Trophoblast cell (in vitro differentiated cells and primary cell): ENCODE measurements around the gene CDCA3.
"Not testable (repeated sequence)": the region's sequence is repeated elsewhere in the genome, so short reads cannot be mapped to it uniquely, and the experiment has no call there.

ENCODE experiments used
- DNase-seq, 2 donors: peaks; one replicate each; pipeline ENCODE4 v3.0.0-alpha.2; 2016
- H2AFZ ChIP-seq: 2 replicates; pipeline ENCODE4 v1.6.1; 2013; ENCODE audit warnings: low read length, moderate library complexity, mild to moderate bottlenecking; ENCODE audit not compliant: insufficient read depth, poor library complexity
- H2AK5ac ChIP-seq: 2 replicates; pipeline ENCODE4 v1.6.1; 2013; ENCODE audit warnings: mild to moderate bottlenecking, low read length
- H2BK120ac ChIP-seq: 2 replicates; pipeline ENCODE4 v1.6.1; 2013; ENCODE audit warnings: low read length, mild to moderate bottlenecking, moderate library complexity; ENCODE audit not compliant: insufficient read depth, poor library complexity
- H2BK12ac ChIP-seq: 2 replicates; pipeline ENCODE4 v1.6.1; 2013; ENCODE audit warnings: mild to moderate bottlenecking, low read length, moderate library complexity
- H2BK5ac ChIP-seq: 2 replicates; pipeline ENCODE4 v1.6.1; 2013; ENCODE audit warnings: low read length, low read depth, moderate library complexity, mild to moderate bottlenecking; ENCODE audit not compliant: poor library complexity
- H3K14ac ChIP-seq: 2 replicates; pipeline ENCODE4 v1.6.1; 2013; ENCODE audit warnings: mild to moderate bottlenecking, low read length
- H3K18ac ChIP-seq: 2 replicates; pipeline ENCODE4 v1.6.1; 2013; ENCODE audit warnings: mild to moderate bottlenecking, low read length
- H3K23ac ChIP-seq: 2 replicates; pipeline ENCODE4 v1.6.1; 2013; ENCODE audit warnings: low read length
- H3K27ac ChIP-seq: 2 replicates; pipeline ENCODE4 v1.5.1; 2013; ENCODE audit warnings: low read depth, mild to moderate bottlenecking, inconsistent platforms, low read length, moderate library complexity
- H3K27me3 ChIP-seq: 2 replicates; pipeline ENCODE4 v1.6.1; 2013; ENCODE audit warnings: inconsistent platforms, mild to moderate bottlenecking, low read length, moderate library complexity; ENCODE audit not compliant: insufficient read depth
- H3K36me3 ChIP-seq, 2 experiments: 1 replicate in 1 of 2; 2 replicates in 1 of 2; pipeline ENCODE4 v1.6.1; 2013; ENCODE audit warnings: low read length in 2 of 2, mild to moderate bottlenecking in 2 of 2, moderate library complexity in 1 of 2; ENCODE audit not compliant: insufficient read depth in 2 of 2, control insufficient read depth in 1 of 2
- H3K4ac ChIP-seq: 2 replicates; pipeline ENCODE4 v1.6.1; 2013; ENCODE audit warnings: low read depth, mild to moderate bottlenecking, low read length, moderate library complexity
- H3K4me1 ChIP-seq, 2 experiments: 1 replicate in 1 of 2; 2 replicates in 1 of 2; pipeline ENCODE4 v1.6.1; 2013; ENCODE audit warnings: low read length in 2 of 2, mild to moderate bottlenecking in 2 of 2, moderate library complexity in 1 of 2; ENCODE audit not compliant: insufficient read depth in 2 of 2, control insufficient read depth in 1 of 2
- H3K4me2 ChIP-seq: 2 replicates; pipeline ENCODE4 v1.6.1; 2013; ENCODE audit warnings: inconsistent platforms, mild to moderate bottlenecking, low read length, moderate library complexity
- H3K4me3 ChIP-seq: 2 replicates; pipeline ENCODE4 v1.5.1; 2013; ENCODE audit warnings: mild to moderate bottlenecking, low read depth, low read length, inconsistent platforms
- H3K79me1 ChIP-seq: one replicate; pipeline ENCODE4 v1.6.1; 2013; ENCODE audit warnings: low read length
- H3K79me2 ChIP-seq: 2 replicates; pipeline ENCODE4 v1.6.1; 2013; ENCODE audit warnings: low read length, mild to moderate bottlenecking; ENCODE audit not compliant: control insufficient read depth, insufficient read depth, poor library complexity
- H3K9ac ChIP-seq: 2 replicates; pipeline ENCODE4 v1.6.1; 2013; ENCODE audit warnings: mild to moderate bottlenecking, low read length
- H3K9me3 ChIP-seq: 2 replicates; pipeline ENCODE4 v1.6.1; 2013; ENCODE audit warnings: low read depth, mild to moderate bottlenecking, control low read depth, inconsistent platforms, low read length; ENCODE audit not compliant: insufficient read depth
- H4K12ac ChIP-seq: 2 replicates; pipeline ENCODE4 v1.6.1; 2013; ENCODE audit warnings: low read depth, mild to moderate bottlenecking, low read length, moderate library complexity
- H4K8ac ChIP-seq: 2 replicates; pipeline ENCODE4 v1.6.1; 2013; ENCODE audit warnings: low read depth, mild to moderate bottlenecking, low read length, moderate library complexity
- H4K91ac ChIP-seq: one replicate; pipeline ENCODE4 v1.6.1; 2013; ENCODE audit warnings: low read depth, mild to moderate bottlenecking, low read length, moderate library complexity
- WGBS: extraction: QIAGEN DNeasy Blood & Tissue Kit; methylation state at CpG from one replicate; pipeline ENCODE4 v1.1.7; 2013; ENCODE audit warnings: missing lambda C conversion rate; ENCODE audit not compliant: insufficient read length, insufficient coverage; ENCODE audit errors: extremely low coverage; 5-methylcytosine and 5-hydroxymethylcytosine counted together

Gene CDCA3

DNA sequence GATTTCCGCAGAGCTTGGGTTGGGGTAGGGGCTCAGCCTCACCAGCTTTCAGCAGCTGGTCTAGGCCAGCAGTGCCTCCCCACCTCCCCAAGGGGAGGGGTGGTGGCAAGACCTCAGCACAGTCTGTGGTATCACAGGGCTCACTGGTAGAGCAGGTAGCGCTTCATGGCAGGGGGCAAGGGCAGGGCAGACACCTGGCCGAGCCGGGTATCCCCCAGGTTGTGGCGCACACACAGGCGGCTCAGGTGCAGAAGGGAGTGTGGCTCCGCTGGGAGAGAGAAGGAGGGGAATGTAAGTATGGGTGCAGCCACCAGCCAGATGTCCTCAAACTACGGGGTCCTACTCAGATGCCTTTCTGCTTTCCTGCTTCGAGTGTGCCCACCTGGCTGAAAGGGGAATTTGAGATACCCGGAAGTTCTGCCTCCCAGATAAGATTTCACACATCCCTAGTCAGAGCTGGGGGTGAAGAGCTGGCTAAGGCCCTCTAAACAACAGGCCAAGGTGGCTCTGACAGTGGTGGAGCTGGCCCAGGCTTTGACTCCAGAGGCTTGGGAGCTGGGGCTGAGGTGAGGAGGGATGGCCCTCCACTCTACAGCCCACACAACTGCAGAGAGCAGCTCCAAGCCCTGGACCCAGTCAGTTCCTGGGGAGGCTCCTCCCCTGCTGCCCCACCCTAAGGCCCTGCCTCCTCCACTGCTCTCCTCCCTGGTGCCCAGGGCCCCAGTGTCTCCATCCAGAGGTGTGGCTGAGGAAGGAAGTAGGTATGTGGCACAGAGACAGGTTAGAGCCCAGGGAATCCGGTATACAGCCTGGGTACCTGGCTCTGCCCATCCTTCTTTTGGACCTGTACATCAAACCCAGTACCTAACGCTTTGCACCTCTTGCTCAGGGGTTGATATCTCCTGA, 20.2 kb upstream of the CDCA3 start:
- Histone ChIP-seq H3K14ac (no peak overlapping the region), H3K36me3 (peaks cover 24 to 30% of the 10 kb centered on the region in 2 experiments), H3K79me2 (peaks cover 20% of the 10 kb centered on the region), H4K8ac (no peak overlapping the region), H3K4me1 (peaks cover 17 to 26% of the 10 kb centered on the region in 2 experiments), H2BK12ac (no peak overlapping the region), H2BK120ac (no peak overlapping the region), H3K4me2 (peak overlapping the region; percentile 92), H2AFZ (no peak overlapping the region), H3K9ac (no peak overlapping the region), H2AK5ac (peak overlapping the region; percentile 11), H2BK5ac (no peak overlapping the region), H3K79me1 (peaks cover 20% of the 10 kb centered on the region), H3K27me3 (no peaks in the 10 kb centered on the region), H4K12ac (peak overlapping the region; percentile 14), H3K4me3 (no peak overlapping the region), H3K18ac (no peak overlapping the region), H3K4ac (no peak overlapping the region), H4K91ac (no peak overlapping the region), H3K23ac (no peak overlapping the region), H3K27ac (no peak overlapping the region), H3K9me3 (peaks cover 3% of the 10 kb centered on the region)
- no CpG with 5 or more reads among the region's 12 CpGs for WGBS
- DNase-seq = peak; percentile 33 to 44

GRCh38 chr12:6870304-6870703, 19.2 kb upstream of the CDCA3 start:
- H4K12ac ChIP-seq, H2AK5ac ChIP-seq, H3K4ac ChIP-seq, H3K4me3 ChIP-seq, DNase-seq, H4K8ac ChIP-seq, H2BK12ac ChIP-seq, H3K23ac ChIP-seq, H2BK120ac ChIP-seq, H4K91ac ChIP-seq, H3K14ac ChIP-seq, H3K9me3 ChIP-seq, H2BK5ac ChIP-seq, H2AFZ ChIP-seq, H3K27me3 ChIP-seq, H3K4me2 ChIP-seq, H3K18ac ChIP-seq, H3K9ac ChIP-seq, H3K27ac ChIP-seq: not testable (repeated sequence)
- WGBS = no CpG with 5 or more reads among the region's 4 CpGs
- H3K79me2 ChIP-seq = peaks cover 20% of the 10 kb centered on the region
- H3K79me1 ChIP-seq = peaks cover 20% of the 10 kb centered on the region
- peaks cover 32 to 37% of the 10 kb centered on the region in 2 experiments for H3K36me3 ChIP-seq
- H3K4me1 ChIP-seq = peaks cover 17 to 26% of the 10 kb centered on the region in 2 experiments

DNA sequence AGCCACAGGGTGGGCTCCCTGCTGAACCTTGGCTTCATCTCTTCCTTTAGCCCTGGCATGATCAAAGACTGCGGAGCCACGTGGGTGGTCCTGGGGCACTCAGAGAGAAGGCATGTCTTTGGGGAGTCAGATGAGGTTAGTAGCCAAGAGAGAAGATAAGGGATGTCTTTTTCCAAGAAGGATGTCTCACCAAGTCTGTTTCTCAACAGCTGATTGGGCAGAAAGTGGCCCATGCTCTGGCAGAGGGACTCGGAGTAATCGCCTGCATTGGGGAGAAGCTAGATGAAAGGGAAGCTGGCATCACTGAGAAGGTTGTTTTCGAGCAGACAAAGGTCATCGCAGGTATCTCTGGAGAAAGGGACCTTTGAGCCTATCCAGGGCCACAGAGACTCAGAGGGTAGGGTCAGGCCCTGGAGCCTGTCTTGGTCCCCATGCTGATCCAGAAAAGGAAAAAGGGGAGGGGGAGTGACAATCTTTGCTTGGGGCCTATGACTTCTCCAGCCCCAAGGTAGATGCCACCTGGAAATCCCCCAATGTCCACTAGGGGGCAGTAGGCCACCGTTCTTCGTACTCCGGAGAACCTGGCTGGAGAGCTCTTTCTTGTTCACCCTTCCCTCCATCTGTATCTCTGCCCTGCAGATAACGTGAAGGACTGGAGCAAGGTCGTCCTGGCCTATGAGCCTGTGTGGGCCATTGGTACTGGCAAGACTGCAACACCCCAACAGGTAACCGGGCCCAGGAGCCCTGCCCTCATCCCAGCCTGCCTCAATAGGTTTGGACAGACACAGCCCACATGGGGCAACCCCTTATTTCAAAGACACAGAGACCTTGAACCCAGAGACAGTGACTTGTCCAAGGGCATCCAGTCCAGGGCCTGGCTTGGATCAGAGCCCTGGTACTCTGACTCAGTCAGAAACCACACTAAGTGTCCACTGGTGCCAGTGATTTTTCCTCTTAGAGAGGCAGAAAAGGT, 18.2 kb upstream of the CDCA3 start:
- Histone ChIP-seq H3K18ac (no peak overlapping the region), H2BK12ac (no peak overlapping the region), H3K4me1 (peaks cover 17 to 26% of the 10 kb centered on the region in 2 experiments), H4K91ac (no peak overlapping the region), H2AFZ (no peak overlapping the region), H2BK120ac (no peak overlapping the region), H2BK5ac (no peak overlapping the region), H3K14ac (no peak overlapping the region), H3K4me2 (peak overlapping the region; percentile 89), H3K9me3 (peaks cover 3% of the 10 kb centered on the region), H3K4me3 (no peak overlapping the region), H3K23ac (no peak overlapping the region), H3K27ac (no peak overlapping the region), H3K79me2 (peaks cover 20% of the 10 kb centered on the region), H2AK5ac (no peak overlapping the region), H3K9ac (no peak overlapping the region), H3K27me3 (no peaks in the 10 kb centered on the region), H3K36me3 (peaks cover 40 to 45% of the 10 kb centered on the region in 2 experiments), H3K79me1 (peaks cover 20% of the 10 kb centered on the region), H4K8ac (no peak overlapping the region), H3K4ac (no peak overlapping the region), H4K12ac (no peak overlapping the region)
- no CpG with 5 or more reads among the region's 12 CpGs for WGBS
- peak; percentile 83 to 96 for DNase-seq
